Upper lobe of left lung (tissue), 6 donors: ENCODE measurements around the gene INTS11. TPM values are rescaled to one million over a fixed set of nuclear protein-coding genes. Genes with fewer than 3 reads are reported as not detected.

ENCODE experiments used
- ATAC-seq, 2 donors: fragments of 200-7000 bp; cut with Tn5 transposase; one replicate each; pipeline ENCODE4 v1.9.1; 2022; ENCODE audit warnings: mild to moderate bottlenecking in 2 of 2, moderate library complexity in 2 of 2; ENCODE audit not compliant: low FRiP score in 2 of 2
- DNase-seq, 2 donors: peaks; one replicate each; pipeline ENCODE4 v3.0.0-alpha.2; 2019 to 2020
- H3K27ac ChIP-seq, 4 donors: fragments of 200-600 bp; sonication (generic); one replicate each; pipeline ENCODE4 v1.5.1; 2016 to 2019
- H3K27me3 ChIP-seq, 4 donors: fragments of 200-600 bp; sonication (generic); one replicate each; pipeline ENCODE4 v1.5.1; 2017 to 2019
- H3K36me3 ChIP-seq, 4 donors: fragments of 200-600 bp; sonication (generic); one replicate each; pipeline ENCODE4 v1.5.1; 2016 to 2019
- H3K4me1 ChIP-seq, 4 donors: fragments of 200-600 bp; sonication (generic); one replicate each; pipeline ENCODE4 v1.5.1; 2018 to 2019
- H3K4me3 ChIP-seq, 4 donors: fragments of 200-600 bp; sonication (generic); one replicate each; pipeline ENCODE4 v1.5.1; 2017 to 2019; ENCODE audit warnings: mild to moderate bottlenecking in 2 of 4, moderate library complexity in 1 of 4
- H3K9me3 ChIP-seq, 4 donors: fragments of 200-600 bp; sonication (generic); one replicate each; pipeline ENCODE4 v1.5.1; 2018 to 2019
- EP300 ChIP-seq, 4 donors: sonication (generic); formaldehyde crosslinking; IDR thresholded peaks; one replicate each; pipeline ENCODE4 v1.5.1; 2017; ENCODE audit warnings: antibody characterized with exemption in 4 of 4, control low read depth in 2 of 4
- POLR2A ChIP-seq, 4 donors: fragments of 450-650 bp; IDR thresholded peaks; one replicate each; pipeline ENCODE4 v1.5.1; 2016 to 2017; ENCODE audit warnings: antibody characterized with exemption in 4 of 4, mild to moderate bottlenecking in 2 of 4
- POLR2AphosphoS5 ChIP-seq, 2 donors: sonication (generic); formaldehyde crosslinking; IDR thresholded peaks; one replicate each; pipeline ENCODE4 v1.5.1; 2017; ENCODE audit warnings: antibody characterized with exemption in 2 of 2
- WGBS, 2 donors: methylation state at CpG; one replicate each; pipeline ENCODE4 v1.1.5; 2017 to 2018; 5-methylcytosine and 5-hydroxymethylcytosine counted together
- small RNA-seq, 4 donors: library from RNA; depleted of rRNA; stranded (forward); fragments of <200 nt; gene quantifications; one replicate each; pipeline ENCODE3, GENCODE V24; 2016
- total RNA-seq, 6 donors: library from RNA; depleted of rRNA in 4 of 6; stranded (reverse); fragments of >200 nt in 4 of 6; gene quantifications; one replicate each; pipeline versions ENCODE4 v1.1.0 to v1.2.1, GENCODE V29; 2016 to 2021
- TF ChIP-seq, protein P1 (sequence below), 6 experiments: fragments of 450-650 bp in 4 of 6; fragments of 200-600 bp in 2 of 6; sonication (generic) in 2 of 6; IDR thresholded peaks; one replicate each; pipeline ENCODE4 v1.5.1; 2016 to 2019; ENCODE audit warnings: antibody characterized with exemption in 6 of 6
- donor health status: DM: no; HTN: no; CAD: no; lungs with moderate emphysema.
- donor health status: DM: no; HTN: yes; CAD: no; lungs with severe emphysema.

The INTS11 gene
- total RNA-seq, 6 donors from 2014 or later = 71.7 to 267 (median 90.5) TPM

DNA sequence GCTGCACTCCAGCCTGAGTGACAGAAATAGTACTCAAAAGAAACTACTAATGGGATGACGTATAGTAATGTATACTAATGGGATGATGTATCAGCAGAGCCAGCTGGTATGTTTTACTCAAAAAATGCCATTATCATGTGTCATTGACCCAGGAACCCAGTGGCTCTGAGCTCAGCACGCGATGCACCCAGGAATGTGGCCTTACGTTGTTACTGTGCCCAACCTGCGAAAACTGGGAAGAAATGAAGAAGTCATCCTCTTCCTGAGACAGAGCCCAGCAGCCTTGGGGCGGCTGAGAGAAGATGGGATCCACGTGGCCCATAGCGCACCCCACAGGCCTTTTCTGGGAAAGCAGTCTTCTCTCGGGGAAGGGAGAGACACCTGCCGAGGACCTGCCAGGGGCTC is 59.6 kb downstream of the INTS11 start:
- WGBS, 2 donors = 83 to 88% methylated on average over 9 to 10 of the region's 10 CpGs
- H3K4me1 ChIP-seq = peaks cover under 1 to 19% (median 3%) of the 10 kb centered on the region in 4 donors
- no peak for DNase-seq
- H3K4me3 ChIP-seq = no peak overlapping the region
- H3K36me3 ChIP-seq = peaks cover 17 to 86% (median 51%) of the 10 kb centered on the region in 4 donors
- no peak for ATAC-seq
- H3K9me3 ChIP-seq = no peaks in the 10 kb centered on the region
- H3K27me3 ChIP-seq = no peaks in the 10 kb centered on the region
- no peak overlapping the region for H3K27ac ChIP-seq
- TF ChIP-seq POLR2A (IDR thresholded peaks at IDR 0.05) = no peak

DNA sequence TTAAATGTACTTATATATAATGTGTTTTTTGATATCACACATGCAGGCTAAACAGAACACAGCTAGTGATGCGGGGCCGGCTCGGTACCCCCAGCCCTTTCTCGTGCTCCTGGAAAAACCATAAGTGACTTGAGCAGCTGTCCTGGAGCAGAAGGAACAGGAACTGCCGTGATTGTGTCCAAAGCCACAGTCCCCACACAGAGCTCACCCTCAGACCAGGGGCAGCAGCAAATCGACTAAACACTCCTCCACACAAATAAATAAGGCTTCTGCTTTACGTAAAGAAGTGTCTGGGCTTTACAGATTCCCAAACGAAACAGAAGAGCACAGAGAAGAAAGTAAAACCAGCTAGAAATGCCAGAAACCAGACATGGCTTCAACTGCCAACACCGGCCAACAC is 60.4 kb downstream of the INTS11 start:
- H3K36me3 ChIP-seq = peaks cover 19 to 94% (median 59%) of the 10 kb centered on the region in 4 donors
- peaks cover 0 to 15% (median 2%) of the 10 kb centered on the region in 4 donors for H3K4me1 ChIP-seq
- no peak overlapping the region for H3K4me3 ChIP-seq
- H3K9me3 ChIP-seq = no peaks in the 10 kb centered on the region
- H3K27me3 ChIP-seq = no peaks in the 10 kb centered on the region
- no peak for DNase-seq
- 88 to 92% methylated on average over 9 of the region's 9 CpGs for WGBS, 2 donors
- TF ChIP-seq EP300 (IDR thresholded peaks at IDR 0.05) (no peak), POLR2AphosphoS5 (IDR thresholded peaks at IDR 0.05) (no peak), POLR2A (IDR thresholded peaks at IDR 0.05) (no peak)
- TF ChIP-seq, protein P1, sequence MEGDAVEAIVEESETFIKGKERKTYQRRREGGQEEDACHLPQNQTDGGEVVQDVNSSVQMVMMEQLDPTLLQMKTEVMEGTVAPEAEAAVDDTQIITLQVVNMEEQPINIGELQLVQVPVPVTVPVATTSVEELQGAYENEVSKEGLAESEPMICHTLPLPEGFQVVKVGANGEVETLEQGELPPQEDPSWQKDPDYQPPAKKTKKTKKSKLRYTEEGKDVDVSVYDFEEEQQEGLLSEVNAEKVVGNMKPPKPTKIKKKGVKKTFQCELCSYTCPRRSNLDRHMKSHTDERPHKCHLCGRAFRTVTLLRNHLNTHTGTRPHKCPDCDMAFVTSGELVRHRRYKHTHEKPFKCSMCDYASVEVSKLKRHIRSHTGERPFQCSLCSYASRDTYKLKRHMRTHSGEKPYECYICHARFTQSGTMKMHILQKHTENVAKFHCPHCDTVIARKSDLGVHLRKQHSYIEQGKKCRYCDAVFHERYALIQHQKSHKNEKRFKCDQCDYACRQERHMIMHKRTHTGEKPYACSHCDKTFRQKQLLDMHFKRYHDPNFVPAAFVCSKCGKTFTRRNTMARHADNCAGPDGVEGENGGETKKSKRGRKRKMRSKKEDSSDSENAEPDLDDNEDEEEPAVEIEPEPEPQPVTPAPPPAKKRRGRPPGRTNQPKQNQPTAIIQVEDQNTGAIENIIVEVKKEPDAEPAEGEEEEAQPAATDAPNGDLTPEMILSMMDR (IDR thresholded peaks at IDR 0.05) = no peak
- peak overlapping the region in 1 of 4 donors; percentile 26 for H3K27ac ChIP-seq
- ATAC-seq = no peak

DNA sequence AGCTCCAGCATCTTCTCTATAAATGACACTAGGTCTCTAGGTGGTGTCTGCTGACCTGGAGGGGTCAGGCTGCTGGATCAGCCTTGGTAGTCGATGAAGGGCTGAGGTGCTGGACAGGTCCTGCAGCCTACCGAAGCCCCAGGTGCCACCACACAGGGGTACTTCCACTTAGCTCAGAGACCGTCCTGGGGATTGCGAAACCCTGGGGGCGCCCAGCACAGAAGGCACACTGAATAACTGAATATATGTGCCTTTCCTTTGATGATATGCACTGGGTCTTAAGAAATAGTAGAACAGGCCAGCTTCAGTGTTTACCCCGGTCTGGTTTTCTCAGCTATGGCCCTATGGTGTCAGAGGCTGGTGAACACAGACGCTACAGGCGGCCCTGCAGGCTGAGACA is 61.7 kb downstream of the INTS11 start:
- WGBS, 2 donors = 79 to 84% methylated on average over 4 to 8 of the region's 8 CpGs

DNA sequence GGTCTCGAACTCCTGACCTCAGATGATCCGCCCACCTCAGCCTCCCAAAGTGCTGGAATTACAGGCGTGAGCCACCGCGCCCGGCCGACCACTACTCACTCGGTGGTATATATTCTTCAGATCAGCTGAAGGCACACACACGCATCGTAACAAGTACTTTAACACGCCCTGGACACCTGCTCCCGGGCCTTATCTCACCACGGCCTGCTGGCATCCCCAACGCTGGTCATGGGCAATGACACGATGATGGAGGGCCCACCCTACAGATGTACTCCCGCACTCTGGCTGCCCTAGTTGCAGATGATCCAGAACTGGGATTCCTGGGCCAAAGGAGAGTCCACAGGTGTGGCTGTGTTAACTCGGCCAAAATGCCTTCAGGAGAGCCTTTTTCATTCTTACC is 62.4 kb downstream of the INTS11 start:
- ATAC-seq (no peak), DNase-seq (no peak)
- Histone ChIP-seq H3K27ac (no peak overlapping the region), H3K4me1 (peaks cover 0 to 22% (median 2%) of the 10 kb centered on the region in 4 donors), H3K36me3 (peaks cover 19 to 84% (median 59%) of the 10 kb centered on the region in 4 donors), H3K27me3 (no peaks in the 10 kb centered on the region), H3K9me3 (no peaks in the 10 kb centered on the region), H3K4me3 (no peak overlapping the region)
- WGBS, 2 donors = 97 to 99% methylated on average over 16 to 17 of the region's 17 CpGs
- TF ChIP-seq, protein P1 (IDR thresholded peaks at IDR 0.05) = no peak
- TF ChIP-seq POLR2A (IDR thresholded peaks at IDR 0.05) (no peak), EP300 (IDR thresholded peaks at IDR 0.05) (no peak), POLR2AphosphoS5 (IDR thresholded peaks at IDR 0.05) (no peak)

More for the DNA sequence above, 61.7 kb downstream of the INTS11 start:
- Histone ChIP-seq H3K4me1 (peaks cover 0 to 22% (median 2%) of the 10 kb centered on the region in 4 donors), H3K9me3 (no peaks in the 10 kb centered on the region), H3K27ac (no peak overlapping the region), H3K4me3 (no peak overlapping the region), H3K36me3 (peaks cover 22 to 90% (median 63%) of the 10 kb centered on the region in 4 donors), H3K27me3 (no peaks in the 10 kb centered on the region)
- no peak for TF ChIP-seq POLR2AphosphoS5 (IDR thresholded peaks at IDR 0.05)
- TF ChIP-seq POLR2A (IDR thresholded peaks at IDR 0.05) = no peak
- no peak for TF ChIP-seq EP300 (IDR thresholded peaks at IDR 0.05)
- TF ChIP-seq, protein P1 (IDR thresholded peaks at IDR 0.05) = no peak
- ATAC-seq (no peak), DNase-seq (no peak)

Small RNAs within 50 kb of the gene (small RNA-seq; reads per million reads assigned to genes)
- gene MIR6726 = 0 to 0.44 (median 0.03) reads per million in 4 donors

Other genes with a start within 250 kb of the INTS11 start
- gene C1orf159, start 208.6 kb downstream of the INTS11 start, total RNA-seq = 10 to 100 TPM in 5 of 6 donors, 1 to 10 TPM in 1; 5.7 to 34.6 (median 15.2) TPM
- 10 to 100 TPM in 2 of 6 donors, 1 to 10 TPM in 3, under 1 TPM in 1; 0.86 to 14.5 (median 5.8) TPM for gene TTLL10, start 150.8 kb downstream of the INTS11 start, total RNA-seq
- 1 to 10 TPM in 4 of 6 donors, under 1 TPM in 1, not detected in 1; 0.89 to 3.4 (median 2.1) TPM for gene TNFRSF18, start 118.1 kb downstream of the INTS11 start, total RNA-seq
- 10 to 100 TPM in 2 of 6 donors, 1 to 10 TPM in 3, under 1 TPM in 1; 0.46 to 15.4 (median 2.4) TPM for gene TNFRSF4, start 110.5 kb downstream of the INTS11 start, total RNA-seq
- gene SDF4, start 92.7 kb downstream of the INTS11 start, total RNA-seq = 100 to 1,000 TPM in 5 of 6 donors, 10 to 100 TPM in 1; 79.0 to 172 (median 148) TPM
- 10 to 100 TPM; 15.2 to 31.3 (median 19.9) TPM for gene B3GALT6, start 92.4 kb downstream of the INTS11 start, total RNA-seq
- gene C1QTNF12, start 77.9 kb downstream of the INTS11 start, total RNA-seq = 1 to 10 TPM in 4 of 6 donors, not detected in 2; 1.9 to 6.3 (median 2.8) TPM
- 10 to 100 TPM; 41.5 to 88.0 (median 50.5) TPM for gene UBE2J2, start 50.8 kb downstream of the INTS11 start, total RNA-seq
- 10 to 100 TPM in 1 of 6 donors, 1 to 10 TPM in 4, under 1 TPM in 1; 0.91 to 17.8 (median 2.7) TPM for gene SCNN1D, start 44.2 kb downstream of the INTS11 start, total RNA-seq
- gene ACAP3, start 16.7 kb downstream of the INTS11 start, total RNA-seq = 100 to 1,000 TPM in 2 of 6 donors, 10 to 100 TPM in 4; 33.5 to 166 (median 60.1) TPM
- gene PUSL1, start 16.1 kb downstream of the INTS11 start, total RNA-seq = 10 to 100 TPM; 16.8 to 38.8 (median 23.0) TPM
- gene CPTP, start 142 bp upstream of the INTS11 start, total RNA-seq = 10 to 100 TPM; 14.7 to 41.6 (median 26.0) TPM
- gene TAS1R3, start 6.6 kb upstream of the INTS11 start, total RNA-seq = 1 to 10 TPM in 1 of 6 donors, under 1 TPM in 5; 0.22 to 1.0 (median 0.79) TPM
- gene DVL1, start 24.8 kb upstream of the INTS11 start, total RNA-seq = 100 to 1,000 TPM in 3 of 6 donors, 10 to 100 TPM in 3; 71.8 to 205 (median 90.6) TPM
- gene MXRA8, start 33.9 kb upstream of the INTS11 start, total RNA-seq = 100 to 1,000 TPM in 2 of 6 donors, 10 to 100 TPM in 4; 23.9 to 137 (median 63.4) TPM
- gene AURKAIP1, start 50.5 kb upstream of the INTS11 start, total RNA-seq = 100 to 1,000 TPM in 5 of 6 donors, 10 to 100 TPM in 1; 76.0 to 149 (median 119) TPM
- 100 to 1,000 TPM; 131 to 897 (median 216) TPM for gene CCNL2, start 74.7 kb upstream of the INTS11 start, total RNA-seq
- 100 to 1,000 TPM in 3 of 6 donors, 10 to 100 TPM in 3; 90.7 to 145 (median 101) TPM for gene MRPL20, start 82.6 kb upstream of the INTS11 start, total RNA-seq
- 10 to 100 TPM; 21.3 to 54.5 (median 34.7) TPM for gene ANKRD65, start 96.6 kb upstream of the INTS11 start, total RNA-seq
- 100 to 1,000 TPM in 2 of 6 donors, 10 to 100 TPM in 4; 41.8 to 108 (median 62.5) TPM for gene VWA1, start 111.0 kb upstream of the INTS11 start, total RNA-seq
- gene ATAD3C, start 125.0 kb upstream of the INTS11 start, total RNA-seq = 10 to 100 TPM in 5 of 6 donors, 1 to 10 TPM in 1; 9.2 to 20.9 (median 14.7) TPM
- gene ATAD3B, start 147.1 kb upstream of the INTS11 start, total RNA-seq = 100 to 1,000 TPM in 1 of 6 donors, 10 to 100 TPM in 5; 19.9 to 120 (median 26.9) TPM
- 10 to 100 TPM; 18.5 to 31.9 (median 24.0) TPM for gene ATAD3A, start 187.5 kb upstream of the INTS11 start, total RNA-seq
- gene TMEM240, start 216.0 kb upstream of the INTS11 start, total RNA-seq = 1 to 10 TPM in 5 of 6 donors, not detected in 1; 1.8 to 3.6 (median 3.1) TPM